WTC11 (cell line): ENCODE results near the gene TREX2.

Source experiments
- ATF1 ChIP-seq: sonication (generic); formaldehyde crosslinking; IDR thresholded peaks from 2 replicates; pipeline ENCODE4 v1.8.1; 2023; ENCODE audit warnings: mild to moderate bottlenecking, moderate library complexity, missing genetic modification reagents
- EMX1 ChIP-seq: fragments of 250-450 bp; sonication (Bioruptor Pico); IDR thresholded peaks from 2 replicates; pipeline ENCODE4 v1.8.0; 2021; ENCODE audit warnings: mild to moderate bottlenecking
- TEAD4 ChIP-seq: sonication (generic); formaldehyde crosslinking; IDR thresholded peaks from 2 replicates; pipeline ENCODE4 v1.8.0; 2022; ENCODE audit warnings: mild to moderate bottlenecking, missing genetic modification reagents
- ZNF423 ChIP-seq: fragments of 250-450 bp; sonication (Bioruptor Pico); IDR thresholded peaks from 2 replicates; pipeline ENCODE4 v2.1.2; 2022; ENCODE audit warnings: mild to moderate bottlenecking, moderate library complexity
- TF ChIP-seq, protein P1 (sequence below): fragments of 200-600 bp; IDR thresholded peaks from 2 replicates; pipeline ENCODE4 v1.8.0; 2022; ENCODE audit warnings: antibody characterized with exemption
- TF ChIP-seq, protein P2 (sequence below): sonication (generic); formaldehyde crosslinking; IDR thresholded peaks from 2 replicates; pipeline ENCODE4 v1.8.1; 2022; ENCODE audit warnings: missing genetic modification reagents, borderline replicate concordance
- TF ChIP-seq, protein P3 (sequence below): sonication (generic); formaldehyde crosslinking; IDR thresholded peaks from 2 replicates; pipeline ENCODE4 v1.8.1; 2023; ENCODE audit warnings: mild to moderate bottlenecking, moderate library complexity, missing genetic modification reagents

DNA sequence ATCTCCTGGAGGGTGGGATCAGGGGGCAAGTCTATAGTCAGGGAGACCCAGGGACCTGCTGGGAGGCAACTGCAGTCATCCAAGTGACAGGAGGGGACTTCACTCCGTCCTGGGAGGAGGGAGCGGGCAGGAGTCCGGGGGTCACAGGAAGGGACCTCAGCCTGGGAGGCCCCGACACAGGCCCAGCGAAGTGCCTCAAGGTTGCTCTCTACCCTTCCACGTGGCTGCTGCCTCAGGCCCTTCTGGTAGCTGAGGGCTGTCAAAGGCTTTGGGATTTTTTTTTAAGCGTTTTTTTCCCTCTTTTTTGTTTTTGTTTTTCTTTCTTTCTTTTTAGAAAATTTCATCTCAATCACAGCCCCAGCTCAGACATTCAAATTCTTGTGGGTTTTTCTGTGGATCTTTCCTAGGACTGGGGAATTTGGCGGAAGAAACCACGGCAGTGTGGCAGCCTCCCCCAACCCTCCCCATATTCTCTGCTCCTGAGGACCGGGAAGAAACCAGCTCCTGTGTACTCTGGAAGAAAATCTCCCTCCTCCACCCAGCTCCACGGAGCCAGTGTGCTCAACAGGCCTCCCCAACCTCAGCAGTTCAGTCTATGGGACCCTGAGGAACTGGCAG lies 25.9 kb upstream of the TREX2 start:
- TF ChIP-seq, protein P1, sequence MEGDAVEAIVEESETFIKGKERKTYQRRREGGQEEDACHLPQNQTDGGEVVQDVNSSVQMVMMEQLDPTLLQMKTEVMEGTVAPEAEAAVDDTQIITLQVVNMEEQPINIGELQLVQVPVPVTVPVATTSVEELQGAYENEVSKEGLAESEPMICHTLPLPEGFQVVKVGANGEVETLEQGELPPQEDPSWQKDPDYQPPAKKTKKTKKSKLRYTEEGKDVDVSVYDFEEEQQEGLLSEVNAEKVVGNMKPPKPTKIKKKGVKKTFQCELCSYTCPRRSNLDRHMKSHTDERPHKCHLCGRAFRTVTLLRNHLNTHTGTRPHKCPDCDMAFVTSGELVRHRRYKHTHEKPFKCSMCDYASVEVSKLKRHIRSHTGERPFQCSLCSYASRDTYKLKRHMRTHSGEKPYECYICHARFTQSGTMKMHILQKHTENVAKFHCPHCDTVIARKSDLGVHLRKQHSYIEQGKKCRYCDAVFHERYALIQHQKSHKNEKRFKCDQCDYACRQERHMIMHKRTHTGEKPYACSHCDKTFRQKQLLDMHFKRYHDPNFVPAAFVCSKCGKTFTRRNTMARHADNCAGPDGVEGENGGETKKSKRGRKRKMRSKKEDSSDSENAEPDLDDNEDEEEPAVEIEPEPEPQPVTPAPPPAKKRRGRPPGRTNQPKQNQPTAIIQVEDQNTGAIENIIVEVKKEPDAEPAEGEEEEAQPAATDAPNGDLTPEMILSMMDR, result no peak
- TF ChIP-seq ATF1 (CRISPR knock-in tag) (no peak), TEAD4 (CRISPR knock-in tag) (no peak), EMX1 (CRISPR knock-in tag) (no peak), ZNF423 (CRISPR knock-in tag) (no peak)
- TF ChIP-seq, protein P2, sequence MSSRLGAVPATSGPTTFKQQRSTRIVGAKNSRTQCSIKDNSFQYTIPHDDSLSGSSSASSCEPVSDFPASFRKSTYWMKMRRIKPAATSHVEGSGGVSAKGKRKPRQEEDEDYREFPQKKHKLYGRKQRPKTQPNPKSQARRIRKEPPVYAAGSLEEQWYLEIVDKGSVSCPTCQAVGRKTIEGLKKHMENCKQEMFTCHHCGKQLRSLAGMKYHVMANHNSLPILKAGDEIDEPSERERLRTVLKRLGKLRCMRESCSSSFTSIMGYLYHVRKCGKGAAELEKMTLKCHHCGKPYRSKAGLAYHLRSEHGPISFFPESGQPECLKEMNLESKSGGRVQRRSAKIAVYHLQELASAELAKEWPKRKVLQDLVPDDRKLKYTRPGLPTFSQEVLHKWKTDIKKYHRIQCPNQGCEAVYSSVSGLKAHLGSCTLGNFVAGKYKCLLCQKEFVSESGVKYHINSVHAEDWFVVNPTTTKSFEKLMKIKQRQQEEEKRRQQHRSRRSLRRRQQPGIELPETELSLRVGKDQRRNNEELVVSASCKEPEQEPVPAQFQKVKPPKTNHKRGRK (CRISPR knock-in tag), result no peak
- TF ChIP-seq, protein P3, sequence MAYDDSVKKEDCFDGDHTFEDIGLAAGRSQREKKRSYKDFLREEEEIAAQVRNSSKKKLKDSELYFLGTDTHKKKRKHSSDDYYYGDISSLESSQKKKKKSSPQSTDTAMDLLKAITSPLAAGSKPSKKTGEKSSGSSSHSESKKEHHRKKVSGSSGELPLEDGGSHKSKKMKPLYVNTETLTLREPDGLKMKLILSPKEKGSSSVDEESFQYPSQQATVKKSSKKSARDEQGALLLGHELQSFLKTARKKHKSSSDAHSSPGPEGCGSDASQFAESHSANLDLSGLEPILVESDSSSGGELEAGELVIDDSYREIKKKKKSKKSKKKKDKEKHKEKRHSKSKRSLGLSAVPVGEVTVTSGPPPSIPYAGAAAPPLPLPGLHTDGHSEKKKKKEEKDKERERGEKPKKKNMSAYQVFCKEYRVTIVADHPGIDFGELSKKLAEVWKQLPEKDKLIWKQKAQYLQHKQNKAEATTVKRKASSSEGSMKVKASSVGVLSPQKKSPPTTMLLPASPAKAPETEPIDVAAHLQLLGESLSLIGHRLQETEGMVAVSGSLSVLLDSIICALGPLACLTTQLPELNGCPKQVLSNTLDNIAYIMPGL (CRISPR knock-in tag), result no peak
